ENCODE data around the gene PSMD3.

Gene PSMD3

GRCh38 chr17:39979893-39980350 lies 685 bp upstream of the PSMD3 start:
- H3K4me3 ChIP-seq (ENCODE audit: low read depth, low read length), result peak overlapping the region; percentile 60
- peak; percentile 26; the same call in 1 of the 2 replicates for TF ChIP-seq CTCF (IDR thresholded peaks at IDR 0.05; ENCODE audit: borderline replicate concordance, insufficient read depth, low read depth, low read length)

- H3K4me3 ChIP-seq (ENCODE audit: low read depth, low read length), result peak overlapping the region; percentile 79
- TF ChIP-seq CTCF (IDR thresholded peaks at IDR 0.05; ENCODE audit: borderline replicate concordance, insufficient read depth, low read depth, low read length), result no peak
Measured at GRCh38 chr17:39981207-39981741, 667 bp downstream of the PSMD3 start.

- TF ChIP-seq CTCF (IDR thresholded peaks at IDR 0.05; ENCODE audit: borderline replicate concordance, insufficient read depth, low read depth, low read length), result no peak
- peak overlapping the region; percentile 79 for H3K4me3 ChIP-seq (ENCODE audit: low read depth, low read length)
Measured at GRCh38 chr17:39981766-39982375, 1.3 kb downstream of the PSMD3 start.

GRCh38 chr17:39988206-39988810 lies 7.7 kb downstream of the PSMD3 start:
- no peak overlapping the region for H3K4me3 ChIP-seq (ENCODE audit: low read depth, low read length)
- TF ChIP-seq CTCF (IDR thresholded peaks at IDR 0.05; ENCODE audit: borderline replicate concordance, insufficient read depth, low read depth, low read length), result no peak

- H3K4me3 ChIP-seq (ENCODE audit: low read depth, low read length), result no peak overlapping the region
- no peak for TF ChIP-seq CTCF (IDR thresholded peaks at IDR 0.05; ENCODE audit: borderline replicate concordance, insufficient read depth, low read depth, low read length)
Measured at GRCh38 chr17:39994448-39994847, 13.8 kb downstream of the PSMD3 start.

GRCh38 chr17:39995438-39995837 lies 14.8 kb downstream of the PSMD3 start:
- H3K4me3 ChIP-seq (ENCODE audit: low read depth, low read length), result no peak overlapping the region
- no peak for TF ChIP-seq CTCF (IDR thresholded peaks at IDR 0.05; ENCODE audit: borderline replicate concordance, insufficient read depth, low read depth, low read length)

GRCh38 chr17:39996162-39996561 lies 15.6 kb downstream of the PSMD3 start:
- H3K4me3 ChIP-seq (ENCODE audit: low read depth, low read length), result no peak overlapping the region
- no peak for TF ChIP-seq CTCF (IDR thresholded peaks at IDR 0.05; ENCODE audit: borderline replicate concordance, insufficient read depth, low read depth, low read length)

Measured in GM12875 (cell line).